Smooth muscle cell of the coronary artery (primary cell): ENCODE measurements around the gene MYOCD. TPM values are rescaled to one million over a fixed set of nuclear protein-coding genes. Genes with fewer than 3 reads are reported as not detected.

Experiments
- total RNA-seq: library from RNA; depleted of rRNA; stranded (reverse); fragments of >200 nt; gene quantifications from 2 replicates; pipeline ENCODE4 v1.2.3, GENCODE V29; 2014; ENCODE audit warnings: low replicate concordance

The MYOCD gene, protein sequence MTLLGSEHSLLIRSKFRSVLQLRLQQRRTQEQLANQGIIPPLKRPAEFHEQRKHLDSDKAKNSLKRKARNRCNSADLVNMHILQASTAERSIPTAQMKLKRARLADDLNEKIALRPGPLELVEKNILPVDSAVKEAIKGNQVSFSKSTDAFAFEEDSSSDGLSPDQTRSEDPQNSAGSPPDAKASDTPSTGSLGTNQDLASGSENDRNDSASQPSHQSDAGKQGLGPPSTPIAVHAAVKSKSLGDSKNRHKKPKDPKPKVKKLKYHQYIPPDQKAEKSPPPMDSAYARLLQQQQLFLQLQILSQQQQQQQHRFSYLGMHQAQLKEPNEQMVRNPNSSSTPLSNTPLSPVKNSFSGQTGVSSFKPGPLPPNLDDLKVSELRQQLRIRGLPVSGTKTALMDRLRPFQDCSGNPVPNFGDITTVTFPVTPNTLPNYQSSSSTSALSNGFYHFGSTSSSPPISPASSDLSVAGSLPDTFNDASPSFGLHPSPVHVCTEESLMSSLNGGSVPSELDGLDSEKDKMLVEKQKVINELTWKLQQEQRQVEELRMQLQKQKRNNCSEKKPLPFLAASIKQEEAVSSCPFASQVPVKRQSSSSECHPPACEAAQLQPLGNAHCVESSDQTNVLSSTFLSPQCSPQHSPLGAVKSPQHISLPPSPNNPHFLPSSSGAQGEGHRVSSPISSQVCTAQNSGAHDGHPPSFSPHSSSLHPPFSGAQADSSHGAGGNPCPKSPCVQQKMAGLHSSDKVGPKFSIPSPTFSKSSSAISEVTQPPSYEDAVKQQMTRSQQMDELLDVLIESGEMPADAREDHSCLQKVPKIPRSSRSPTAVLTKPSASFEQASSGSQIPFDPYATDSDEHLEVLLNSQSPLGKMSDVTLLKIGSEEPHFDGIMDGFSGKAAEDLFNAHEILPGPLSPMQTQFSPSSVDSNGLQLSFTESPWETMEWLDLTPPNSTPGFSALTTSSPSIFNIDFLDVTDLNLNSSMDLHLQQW
- total RNA-seq = 0.35 and 1.2 TPM in 2 replicates

DNA sequence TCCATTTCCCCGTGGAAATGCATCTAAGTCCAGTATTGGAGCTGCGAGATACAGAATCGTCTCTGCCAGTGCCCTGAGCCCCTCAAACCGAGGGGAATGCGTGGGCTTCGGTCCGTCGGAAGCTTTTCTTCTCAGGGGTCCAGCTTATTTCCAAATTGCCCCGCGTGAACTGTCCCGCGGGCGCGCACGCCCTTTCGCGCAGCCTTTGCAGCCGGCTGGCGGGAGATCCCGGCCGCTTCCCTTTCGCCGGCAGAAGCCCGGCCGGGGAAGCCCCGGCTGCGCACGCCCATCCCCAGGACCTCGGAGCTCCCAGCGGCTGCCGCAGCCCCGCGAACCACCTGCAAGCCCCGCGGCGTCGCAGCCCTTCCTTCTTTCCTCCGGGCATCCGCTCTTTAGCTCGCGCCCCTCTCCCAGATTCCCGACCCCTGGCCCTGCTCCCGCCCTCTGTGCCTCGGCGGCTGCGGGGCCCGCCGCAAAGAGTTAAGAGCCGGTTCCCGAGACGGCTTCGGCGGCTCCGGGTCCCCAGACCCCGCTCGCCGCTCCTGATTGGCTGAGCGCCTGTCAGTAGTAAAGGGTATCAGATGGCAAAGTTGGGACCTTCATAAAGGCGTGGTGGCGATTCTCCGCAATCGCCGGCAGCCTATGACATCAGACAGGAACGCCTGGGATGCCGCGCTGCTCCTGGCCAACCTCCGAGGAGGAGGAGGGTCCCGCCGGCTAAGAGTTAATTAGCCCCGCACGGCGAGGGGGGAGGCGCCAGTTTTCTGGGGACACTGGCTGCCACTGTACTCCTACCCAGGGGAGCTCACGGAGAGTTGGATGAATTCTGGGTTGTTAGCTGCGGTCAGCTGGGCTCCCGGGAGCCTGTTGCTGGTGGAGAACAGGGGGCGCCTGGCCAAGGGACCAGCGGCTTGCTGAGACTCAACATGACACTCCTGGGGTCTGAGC is at the start of gene MYOCD:
TSS of gene MYOCD (plus strand) at position 628 of the 948 bp plus-strand sequence. CDS start at position 927, 299 bp downstream.

GRCh38 chr17:12789481-12790248 is 124.0 kb downstream of the MYOCD start, which contains the start of gene ARHGAP44:
Gene ARHGAP44 (plus strand): TSS chr17:12789498. CDS start chr17:12789839, 341 bp downstream.

Other genes with a start within 250 kb of the MYOCD start
- 0.30 and 1.5 TPM in 2 replicates for gene ARHGAP44, start 123.6 kb downstream of the MYOCD start, total RNA-seq